ENCODE results near the gene CCDC33.

Gene CCDC33

GRCh38 chr15:74337607-74338211 lies 101.6 kb downstream of the CCDC33 start:
- Histone ChIP-seq H2AFZ (ENCODE audit: low read depth, low read length, severe bottlenecking) (no peak overlapping the region), H3K27me3 (ENCODE audit: low read length) (no peaks in the 10 kb centered on the region), H3K27ac (ENCODE audit: low read depth, low read length) (no peak overlapping the region), H3K9me3 (ENCODE audit: insufficient read depth, low read length) (no peaks in the 10 kb centered on the region), H4K20me1 (ENCODE audit: low read depth, low read length) (no peaks in the 10 kb centered on the region), H3K4me2 (ENCODE audit: low read depth, low read length, poor library complexity, severe bottlenecking) (no peak overlapping the region), H3K79me2 (ENCODE audit: insufficient read depth, low read length) (no peaks in the 10 kb centered on the region), H3K36me3 (ENCODE audit: low read length) (no peaks in the 10 kb centered on the region), H3F3A (ENCODE audit: insufficient read depth) (no peaks in the 10 kb centered on the region), H3K9me2 (replicated peaks; ENCODE audit: insufficient read depth, low read length) (no peaks in the 10 kb centered on the region), H3K9ac (ENCODE audit: low read length) (no peak overlapping the region), H3K4me3 (ENCODE audit: insufficient read depth, low read length, poor library complexity, severe bottlenecking) (no peak overlapping the region)
- TF ChIP-seq EZH2phosphoT487 (conservative IDR thresholded peaks at IDR 0.05; ENCODE audit: low read length) = no peak
- TF ChIP-seq CTCF (IDR thresholded peaks at IDR 0.05; ENCODE audit: insufficient read depth, low read length, poor library complexity, severe bottlenecking) = no peak

DNA sequence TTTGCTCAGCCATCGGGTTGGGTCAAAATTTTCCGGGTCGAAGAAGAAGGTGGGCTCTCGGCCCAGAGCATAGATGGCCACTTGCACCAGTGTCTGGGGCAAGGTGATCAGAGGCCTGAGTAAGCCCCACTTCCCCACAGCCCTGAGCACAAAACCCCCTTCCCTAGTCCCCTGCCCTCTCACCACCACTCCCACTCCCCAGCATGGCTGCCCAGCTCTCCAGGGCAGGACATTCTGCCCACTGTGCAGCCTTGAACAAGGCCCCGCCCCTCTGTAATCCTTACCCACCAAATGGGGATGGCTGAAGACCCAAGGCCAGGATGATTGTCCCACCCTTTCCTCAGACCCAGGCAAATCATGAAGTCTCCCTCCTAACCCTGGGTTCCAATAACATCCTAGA lies 102.5 kb downstream of the CCDC33 start:
- no peaks in the 10 kb centered on the region for H3K79me2 ChIP-seq (ENCODE audit: insufficient read depth, low read length)
- H3K9ac ChIP-seq (ENCODE audit: low read length) = no peak overlapping the region
- H3K27ac ChIP-seq (ENCODE audit: low read depth, low read length) = no peak overlapping the region
- H3K9me2 ChIP-seq (replicated peaks; ENCODE audit: insufficient read depth, low read length) = no peaks in the 10 kb centered on the region
- no peak overlapping the region for H3K4me3 ChIP-seq (ENCODE audit: insufficient read depth, low read length, poor library complexity, severe bottlenecking)
- H3K27me3 ChIP-seq (ENCODE audit: low read length) = no peaks in the 10 kb centered on the region
- H3K4me2 ChIP-seq (ENCODE audit: low read depth, low read length, poor library complexity, severe bottlenecking) = no peak overlapping the region
- H3K36me3 ChIP-seq (ENCODE audit: low read length) = no peaks in the 10 kb centered on the region
- no peaks in the 10 kb centered on the region for H3F3A ChIP-seq (ENCODE audit: insufficient read depth)
- H2AFZ ChIP-seq (ENCODE audit: low read depth, low read length, severe bottlenecking) = no peak overlapping the region
- H3K9me3 ChIP-seq (ENCODE audit: insufficient read depth, low read length) = no peaks in the 10 kb centered on the region
- no peaks in the 10 kb centered on the region for H4K20me1 ChIP-seq (ENCODE audit: low read depth, low read length)
- TF ChIP-seq CTCF (IDR thresholded peaks at IDR 0.05; ENCODE audit: insufficient read depth, low read length, poor library complexity, severe bottlenecking) (no peak), EZH2phosphoT487 (conservative IDR thresholded peaks at IDR 0.05; ENCODE audit: low read length) (no peak)

GRCh38 chr15:74339371-74339770 lies 103.2 kb downstream of the CCDC33 start:
- Histone ChIP-seq H4K20me1 (ENCODE audit: low read depth, low read length) (no peaks in the 10 kb centered on the region), H3K4me2 (ENCODE audit: low read depth, low read length, poor library complexity, severe bottlenecking) (no peak overlapping the region), H3K9ac (ENCODE audit: low read length) (no peak overlapping the region), H3K79me2 (ENCODE audit: insufficient read depth, low read length) (no peaks in the 10 kb centered on the region), H3K36me3 (ENCODE audit: low read length) (no peaks in the 10 kb centered on the region), H3K9me2 (replicated peaks; ENCODE audit: insufficient read depth, low read length) (no peaks in the 10 kb centered on the region), H2AFZ (ENCODE audit: low read depth, low read length, severe bottlenecking) (no peak overlapping the region), H3K27ac (ENCODE audit: low read depth, low read length) (no peak overlapping the region), H3K4me3 (ENCODE audit: insufficient read depth, low read length, poor library complexity, severe bottlenecking) (no peak overlapping the region), H3F3A (ENCODE audit: insufficient read depth) (no peaks in the 10 kb centered on the region), H3K9me3 (ENCODE audit: insufficient read depth, low read length) (no peaks in the 10 kb centered on the region), H3K27me3 (ENCODE audit: low read length) (no peaks in the 10 kb centered on the region)
- TF ChIP-seq EZH2phosphoT487 (conservative IDR thresholded peaks at IDR 0.05; ENCODE audit: low read length) = no peak
- no peak for TF ChIP-seq CTCF (IDR thresholded peaks at IDR 0.05; ENCODE audit: insufficient read depth, low read length, poor library complexity, severe bottlenecking)

Measured in SU-DHL-6 (cell line).